HS-5 (cell line): ENCODE results near the gene ATG4D.
"Not testable (repeated sequence)": the region's sequence is repeated elsewhere in the genome, so short reads cannot be mapped to it uniquely, and the experiment has no call there.

Experiments used
- DNase-seq: peaks from one replicate; pipeline ENCODE4 v3.0.0-alpha.2; 2012; ENCODE audit warnings: low read depth

The ATG4D gene

GRCh38 chr19:10552510-10553053 lies 8.9 kb downstream of the ATG4D start:
- no peak for DNase-seq

- no peak for DNase-seq
These were observed 9.5 kb downstream of the ATG4D start for GRCh38 chr19:10553087-10553667.

GRCh38 chr19:10553943-10554381 lies 10.3 kb downstream of the ATG4D start:
- DNase-seq = no peak

- DNase-seq = no peak
These were observed 11.3 kb downstream of the ATG4D start for GRCh38 chr19:10554760-10555609.

- DNase-seq = no peak
These were observed 11.9 kb downstream of the ATG4D start for GRCh38 chr19:10555610-10555973.

GRCh38 chr19:10557603-10558197 lies 14.0 kb downstream of the ATG4D start:
- no peak for DNase-seq

GRCh38 chr19:10560154-10560553 lies 16.4 kb downstream of the ATG4D start:
- DNase-seq = no peak

GRCh38 chr19:10562609-10563008 lies 18.9 kb downstream of the ATG4D start:
- no peak for DNase-seq

- no peak for DNase-seq
These were observed 21.4 kb downstream of the ATG4D start for GRCh38 chr19:10565028-10565566.

- peak; percentile 97 for DNase-seq
These were observed 22.1 kb downstream of the ATG4D start, which contains the start of gene KRI1 for GRCh38 chr19:10565567-10566407. KRI1 (minus strand) TSS chr19:10566010; CDS start chr19:10565999, 11 bp downstream.

- DNase-seq = no peak
These were observed 22.6 kb downstream of the ATG4D start for GRCh38 chr19:10566408-10566657.

GRCh38 chr19:10566658-10567410 lies 23.1 kb downstream of the ATG4D start:
- no peak for DNase-seq

- no peak for DNase-seq
These were observed 24.0 kb downstream of the ATG4D start for GRCh38 chr19:10567656-10568055.

GRCh38 chr19:10568062-10568825 lies 24.5 kb downstream of the ATG4D start:
- no peak for DNase-seq

- DNase-seq = peak; percentile 99
These were observed 25.3 kb downstream of the ATG4D start, which contains the start of gene CDKN2D for GRCh38 chr19:10568826-10569651. CDKN2D (minus strand) TSS chr19:10568979; CDS start chr19:10568653, 326 bp downstream.

- DNase-seq = not testable (repeated sequence)
These were observed 30.1 kb downstream of the ATG4D start for GRCh38 chr19:10573793-10574192.

- DNase-seq = no peak
These were observed 30.8 kb downstream of the ATG4D start for GRCh38 chr19:10574462-10574861.

GRCh38 chr19:10575011-10575716 lies 31.5 kb downstream of the ATG4D start:
- DNase-seq = no peak

GRCh38 chr19:10577951-10578350 lies 34.2 kb downstream of the ATG4D start:
- no peak for DNase-seq
